ENCODE data around the gene BDKRB1. TPM values are rescaled to one million over a fixed set of nuclear protein-coding genes. Genes with fewer than 3 reads are reported as not detected.
A peak's percentile ranks its signal among the peaks of the same experiment; 100 is the strongest.

Gene BDKRB1
- total RNA-seq, 1 experiment from 2014 or later = not detected

- H3K4me1 Mint-ChIP-seq = peaks cover 22 to 27% of the 10 kb centered on the region in 2 experiments
- no peak overlapping the region for H4K91ac ChIP-seq (ENCODE audit: insufficient read length, low read depth, low read length)
- peak overlapping the region in 1 of 2 experiments; percentile 15; a peak in 1 of 5 replicates for H3K4me3 Mint-ChIP-seq
- H3K4me1 ChIP-seq (ENCODE audit: insufficient read depth, low read length) = no peaks in the 10 kb centered on the region
- no peak overlapping the region for H2BK120ac ChIP-seq (ENCODE audit: low read depth, low read length, poor library complexity, severe bottlenecking)
- H2AFZ ChIP-seq (ENCODE audit: low read length) = no peak overlapping the region
- TF ChIP-seq CTCF (conservative IDR thresholded peaks at IDR 0.05) = no peak
- no peaks in the 10 kb centered on the region for H4K20me1 ChIP-seq (ENCODE audit: control insufficient read depth, insufficient read depth, insufficient read length)
- H3K4me2 ChIP-seq (ENCODE audit: insufficient read depth, insufficient read length, low read length) = no peak overlapping the region
- no peak overlapping the region for H2BK12ac ChIP-seq (ENCODE audit: insufficient read length, low read depth, low read length)
- DNase-seq = no peak
- no peak overlapping the region for H2AK5ac ChIP-seq (ENCODE audit: insufficient read length, low read length)
- H3K27me3 Mint-ChIP-seq (ENCODE audit: low read depth) = peaks cover 2% of the 10 kb centered on the region; the same call in 1 of the 2 replicates
- no peak overlapping the region for H2BK5ac ChIP-seq (ENCODE audit: insufficient read length, low read length)
- no peak overlapping the region for H3K56ac ChIP-seq (ENCODE audit: insufficient read length, low read depth, low read length)
- no peak overlapping the region for H2BK20ac ChIP-seq (ENCODE audit: low read depth, low read length, poor library complexity, severe bottlenecking)
- no peak overlapping the region for H3K27ac Mint-ChIP-seq
- H3K79me1 ChIP-seq (ENCODE audit: insufficient read depth, low read depth, low read length, poor library complexity, severe bottlenecking) = no peaks in the 10 kb centered on the region
- no peaks in the 10 kb centered on the region for H3K23me2 ChIP-seq (ENCODE audit: insufficient read length, low read depth, low read length, poor library complexity, severe bottlenecking)
- no peak overlapping the region for H3K14ac ChIP-seq (ENCODE audit: insufficient read depth, low read length)
- H3T11ph ChIP-seq (ENCODE audit: low read length) = no peak overlapping the region
- no peak overlapping the region for H4K5ac ChIP-seq (ENCODE audit: insufficient read length, low read depth, low read length)
- no peaks in the 10 kb centered on the region for H3K79me2 ChIP-seq (ENCODE audit: insufficient read depth, low read length)
- no peak overlapping the region for H3K4ac ChIP-seq (ENCODE audit: low read depth, low read length)
- no peaks in the 10 kb centered on the region for H3K9me3 ChIP-seq (ENCODE audit: control insufficient read depth, low read depth, low read length)
- WGBS (ENCODE audit: extremely low coverage, insufficient read length, low lambda C conversion rate) = no CpG with 5 or more reads among the region's 1 CpG
- no peaks in the 10 kb centered on the region for H3K27me3 ChIP-seq (ENCODE audit: insufficient read depth, low read length)
- no peak overlapping the region for H2BK15ac ChIP-seq (ENCODE audit: low read depth, low read length)
- H3K36me3 Mint-ChIP-seq (ENCODE audit: insufficient read depth in 1 of 3, low read depth in 3 of 3) = peaks cover 5 to 15% (median 10%) of the 10 kb centered on the region in 3 experiments; a peak in 5 of 7 replicates
- no peak overlapping the region for H4K8ac ChIP-seq (replicated peaks; ENCODE audit: insufficient read length, low read depth, low read length)
- H3K9ac ChIP-seq (ENCODE audit: extremely low read depth, insufficient read length, low read length) = no peak overlapping the region
- no peak overlapping the region for H3K18ac ChIP-seq (ENCODE audit: insufficient read length, low read depth, low read length)
- no peak overlapping the region for H3K23ac ChIP-seq (ENCODE audit: insufficient read length, low read depth, low read length)
- no peak overlapping the region for H3K27ac ChIP-seq (ENCODE audit: insufficient read length, low read depth, low read length)
- peaks cover 16% of the 10 kb centered on the region in 2 experiments for H3K9me3 Mint-ChIP-seq
These were observed 21.9 kb downstream of the BDKRB1 start for GRCh38 chr14:96277890-96278289.

All from H9 (cell line).